Fibroblast of lung (primary cell): ENCODE measurements around the gene FHOD3.

Experiments used
- CTCF ChIP-seq, 2 donors: IDR thresholded peaks in 1 of 2; conservative IDR thresholded peaks in 1 of 2; 1 replicate in 1 of 2; 2 replicates in 1 of 2; pipeline ENCODE4 v1.5.1; 2011 to 2012; ENCODE audit warnings: low read length in 2 of 2, control low read depth in 1 of 2, inconsistent platforms in 1 of 2, low read depth in 1 of 2, mild to moderate bottlenecking in 1 of 2
- EZH2 ChIP-seq: IDR thresholded peaks from 2 replicates; pipeline ENCODE4 v1.5.1; 2012; ENCODE audit warnings: low read length, control low read depth, mild to moderate bottlenecking; ENCODE audit errors: missing control alignments

- TF ChIP-seq CTCF (conservative IDR thresholded peaks at IDR 0.05 in 1 of 2, IDR thresholded peaks at IDR 0.05 in 1 of 2; ENCODE audit: low read depth in 1 of 2, low read length in 2 of 2) (no peak), EZH2 (no peak)
Measured at GRCh38 chr18:36593641-36594040, 296.1 kb downstream of the FHOD3 start.
